H1 (cell line): Measurements from ENCODE around the gene TEX44. TPM values are rescaled to one million over a fixed set of nuclear protein-coding genes. Genes with fewer than 3 reads are reported as not detected.
A peak's percentile ranks its signal among the peaks of the same experiment; 100 is the strongest.

Source experiments
- CTCF ChIA-PET: fragments of 300-600 bp; sonication (Branson Sonifier 250); formaldehyde crosslinking; loops from one replicate; lab custom pipeline; 2021; ENCODE audit not compliant: partially characterized antibody; lab: Charles Lee
- POLR2A ChIA-PET: fragments of 300-600 bp; sonication (Branson Sonifier 250); formaldehyde crosslinking; loops from one replicate; lab custom pipeline; 2021; ENCODE audit warnings: inconsistent platforms; ENCODE audit not compliant: partially characterized antibody; lab: Charles Lee
- DNase-seq, 2 experiments: peaks; one replicate each; pipeline versions ENCODE4 v3.0.0 to v3.0.0-alpha.2; 2010 to 2022; ENCODE audit warnings: low spot score in 2 of 2, low read depth in 1 of 2, mixed read lengths in 1 of 2
- FAIRE-seq: peaks from 2 replicates; lab custom pipeline; 2011; peaks lifted over from hg19 to GRCh38; lab: Jason Lieb, UNC
- H2AFZ ChIP-seq: 2 replicates; pipeline ENCODE4 v1.8.1; 2012; ENCODE audit warnings: low read length, inconsistent platforms
- H2AK5ac ChIP-seq: 2 replicates; pipeline ENCODE4 v1.6.1; 2013; ENCODE audit warnings: low read depth, low read length
- H2BK120ac ChIP-seq: replicated peaks from 2 replicates; pipeline ENCODE3; 2013; ENCODE audit warnings: low read depth, low read length, inconsistent platforms
- H2BK12ac ChIP-seq: 2 replicates; pipeline ENCODE4 v1.6.1; 2013; ENCODE audit warnings: low read depth, low read length
- H2BK15ac ChIP-seq: 2 replicates; pipeline ENCODE4 v1.6.1; 2013; ENCODE audit warnings: low read length
- H2BK20ac ChIP-seq: 2 replicates; pipeline ENCODE4 v1.6.1; 2013; ENCODE audit warnings: low read length
- H2BK5ac ChIP-seq: 2 replicates; pipeline ENCODE4 v1.6.1; 2013; ENCODE audit warnings: low read depth, low read length
- H3K14ac ChIP-seq: 2 replicates; pipeline ENCODE4 v1.6.1; 2013; ENCODE audit warnings: inconsistent platforms; ENCODE audit not compliant: insufficient read length
- H3K18ac ChIP-seq: 2 replicates; pipeline ENCODE4 v1.6.1; 2013; ENCODE audit warnings: low read length; ENCODE audit errors: extremely low read depth
- H3K23ac ChIP-seq: 2 replicates; pipeline ENCODE4 v1.6.1; 2013; ENCODE audit warnings: inconsistent platforms; ENCODE audit not compliant: insufficient read length
- H3K23me2 ChIP-seq: 2 replicates; pipeline ENCODE4 v1.6.1; 2013; ENCODE audit warnings: low read depth, low read length
- H3K27ac ChIP-seq: 2 replicates; pipeline ENCODE4 v1.6.1; 2011; ENCODE audit warnings: low read depth, low read length, inconsistent platforms
- H3K27me3 ChIP-seq, 4 experiments: replicated peaks in 1 of 4; 1 replicate in 1 of 4; 2 replicates in 3 of 4; pipeline versions ENCODE4 v1.6.1 to v1.8.1; 2011 to 2013; ENCODE audit warnings: low read length in 3 of 4, mild to moderate bottlenecking in 3 of 4, inconsistent platforms in 2 of 4, mixed read lengths in 2 of 4, moderate library complexity in 1 of 4; ENCODE audit not compliant: control insufficient read depth in 3 of 4, insufficient read depth in 3 of 4; ENCODE audit errors: extremely low read depth in 1 of 4
- H3K36me3 ChIP-seq, 4 experiments: 2 replicates each; pipeline versions ENCODE4 v1.6.1 to v1.8.1; 2011 to 2013; ENCODE audit warnings: mild to moderate bottlenecking in 4 of 4, low read length in 3 of 4, moderate library complexity in 2 of 4, control low read depth in 1 of 4, inconsistent platforms in 1 of 4; ENCODE audit not compliant: insufficient read depth in 4 of 4, control insufficient read depth in 2 of 4
- H3K4ac ChIP-seq: replicated peaks from 2 replicates; pipeline ENCODE3; 2013; ENCODE audit warnings: low read length, low read depth, mixed read lengths, inconsistent platforms; ENCODE audit not compliant: insufficient read length
- H3K4me1 ChIP-seq, 4 experiments: replicated peaks in 1 of 4; 1 replicate in 1 of 4; 2 replicates in 3 of 4; pipeline versions ENCODE4 v1.6.1 to v1.8.1; 2011 to 2013; ENCODE audit warnings: low read length in 3 of 4, inconsistent platforms in 2 of 4, mixed read lengths in 1 of 4; ENCODE audit not compliant: insufficient read depth in 4 of 4, control insufficient read depth in 3 of 4
- H3K4me2 ChIP-seq, 2 experiments: 2 replicates each; pipeline versions ENCODE4 v1.6.1 to v1.8.1; 2011 to 2013; ENCODE audit warnings: low read depth in 2 of 2, low read length in 2 of 2, control low read depth in 1 of 2, inconsistent platforms in 1 of 2, mild to moderate bottlenecking in 1 of 2; ENCODE audit not compliant: insufficient read depth in 1 of 2
- H3K4me3 ChIP-seq, 4 experiments: fragments of 200-600, 300-600 bp in 1 of 4; sonication (generic), shearing (Covaris generic), sonication (Bioruptor Twin) in 1 of 4; 2 replicates each; pipeline versions ENCODE4 v1.5.1 to v1.8.1; 2011 to 2016; ENCODE audit warnings: low read length in 4 of 4, low read depth in 3 of 4, control low read depth in 2 of 4, inconsistent platforms in 2 of 4, mild to moderate bottlenecking in 2 of 4, mixed read lengths in 1 of 4, moderate library complexity in 1 of 4; ENCODE audit not compliant: insufficient read depth in 2 of 4; ENCODE audit errors: extremely low read depth in 1 of 4
- H3K56ac ChIP-seq: replicated peaks from 2 replicates; pipeline ENCODE3; 2013; ENCODE audit warnings: low read depth, mild to moderate bottlenecking, mixed read lengths, low read length, inconsistent platforms; ENCODE audit not compliant: insufficient read length
- H3K79me1 ChIP-seq: 2 replicates; pipeline ENCODE4 v1.6.1; 2013; ENCODE audit warnings: low read depth, low read length, control low read depth
- H3K79me2 ChIP-seq, 2 experiments: 2 replicates each; pipeline versions ENCODE4 v1.6.1 to v1.8.1; 2012 to 2013; ENCODE audit warnings: low read length in 2 of 2, mild to moderate bottlenecking in 2 of 2, inconsistent platforms in 1 of 2; ENCODE audit not compliant: insufficient read depth in 2 of 2, control insufficient read depth in 1 of 2
- H3K9ac ChIP-seq, 4 experiments: replicated peaks in 1 of 4; 1 replicate in 1 of 4; 2 replicates in 3 of 4; pipeline versions ENCODE4 v1.6.1 to v1.8.1; 2011 to 2013; ENCODE audit warnings: low read depth in 3 of 4, low read length in 3 of 4, control low read depth in 2 of 4, mild to moderate bottlenecking in 2 of 4, moderate library complexity in 2 of 4, inconsistent platforms in 1 of 4; ENCODE audit errors: extremely low read depth in 1 of 4
- H3K9me3 ChIP-seq, 2 experiments: 2 replicates each; pipeline versions ENCODE4 v1.6.1 to v1.8.1; 2012 to 2013; ENCODE audit warnings: mild to moderate bottlenecking in 2 of 2, moderate library complexity in 2 of 2, control low read depth in 1 of 2, inconsistent platforms in 1 of 2, low read depth in 1 of 2, low read length in 1 of 2, mixed read lengths in 1 of 2; ENCODE audit not compliant: insufficient read depth in 2 of 2
- H4K20me1 ChIP-seq, 2 experiments: replicated peaks in 1 of 2; 2 replicates each; pipeline versions ENCODE3 to v1.8.1; 2011 to 2013; ENCODE audit warnings: inconsistent platforms in 2 of 2, low read length in 2 of 2, mild to moderate bottlenecking in 1 of 2; ENCODE audit not compliant: insufficient read depth in 2 of 2, control insufficient read depth in 1 of 2
- H4K5ac ChIP-seq: 2 replicates; pipeline ENCODE4 v1.6.1; 2013; ENCODE audit warnings: low read length, low read depth, mixed read lengths, inconsistent platforms; ENCODE audit not compliant: insufficient read length
- H4K8ac ChIP-seq: 2 replicates; pipeline ENCODE4 v1.8.0; 2013; ENCODE audit warnings: mild to moderate bottlenecking, moderate library complexity, low read length, inconsistent platforms; ENCODE audit not compliant: insufficient read depth; ENCODE audit errors: extremely low read depth
- H4K91ac ChIP-seq: replicated peaks from 2 replicates; pipeline ENCODE3; 2013; ENCODE audit warnings: low read length, mixed read lengths, inconsistent platforms; ENCODE audit not compliant: insufficient read length
- BCL11A ChIP-seq, 2 experiments: IDR thresholded peaks; one replicate each; pipeline ENCODE4 v1.6.1; 2011; ENCODE audit warnings: low read depth in 2 of 2, low read length in 2 of 2, mild to moderate bottlenecking in 2 of 2
- EGR1 ChIP-seq: IDR thresholded peaks from 2 replicates; pipeline ENCODE4 v1.6.1; 2011; ENCODE audit warnings: low read depth, low read length, borderline replicate concordance
- JUN ChIP-seq: IDR thresholded peaks from 2 replicates; pipeline ENCODE4 v1.6.1; 2011; ENCODE audit warnings: low read depth, mild to moderate bottlenecking, improper control_type of control experiment, low read length
- MAFK ChIP-seq: IDR thresholded peaks from 2 replicates; pipeline ENCODE4 v1.6.1; 2012; ENCODE audit warnings: low read depth, mild to moderate bottlenecking, improper control_type of control experiment, low read length
- RBBP5 ChIP-seq: IDR thresholded peaks from 2 replicates; pipeline ENCODE4 v1.7.1; 2012; ENCODE audit warnings: low read depth, mild to moderate bottlenecking, inconsistent platforms, low read length, moderate library complexity, borderline replicate concordance
- RFX5 ChIP-seq: IDR thresholded peaks from 2 replicates; pipeline ENCODE4 v1.6.1; 2011; ENCODE audit warnings: low read depth, low read length, improper control_type of control experiment, borderline replicate concordance
- SIN3A ChIP-seq, 2 experiments: IDR thresholded peaks in 1 of 2; conservative IDR thresholded peaks in 1 of 2; 2 replicates each; pipeline ENCODE4 v1.6.1; 2011 to 2012; ENCODE audit warnings: low read length in 2 of 2, improper control_type of control experiment in 1 of 2, low read depth in 1 of 2, mild to moderate bottlenecking in 1 of 2
- SP1 ChIP-seq: IDR thresholded peaks from 2 replicates; pipeline ENCODE4 v1.6.1; 2011; ENCODE audit warnings: low read depth, low read length
- TCF12 ChIP-seq: IDR thresholded peaks from 2 replicates; pipeline ENCODE4 v1.6.1; 2011; ENCODE audit warnings: low read depth, mild to moderate bottlenecking, low read length
- TEAD4 ChIP-seq: IDR thresholded peaks from 2 replicates; pipeline ENCODE4 v1.6.1; 2012; ENCODE audit warnings: low read depth, low read length, inconsistent platforms, mixed read lengths
- WGBS, 2 experiments: shearing (Covaris generic) in 1 of 2; methylation state at CpG; one replicate each; pipeline versions ENCODE4 v1.1.6 to v1.1.7; 2013 to 2015; ENCODE audit warnings: low lambda C conversion rate in 2 of 2, mixed read lengths in 2 of 2, inconsistent platforms in 1 of 2, low coverage in 1 of 2, missing lambda C conversion rate in 1 of 2; ENCODE audit not compliant: insufficient replicate concordance in 2 of 2, insufficient coverage in 1 of 2, insufficient read length in 1 of 2; ENCODE audit errors: extremely low coverage in 1 of 2, missing lambda C conversion rate in 1 of 2; 5-methylcytosine and 5-hydroxymethylcytosine counted together
- polyA plus RNA-seq, 7 experiments: library from polyadenylated mRNA; depleted of rRNA in 3 of 7; stranded (reverse) in 5 of 7; unstranded in 2 of 7; fragments of >200 nt in 5 of 7; fragments of 200-250 nt in 2 of 7; gene quantifications; 1 replicate in 5 of 7; 2 replicates in 1 of 7; 4 replicates in 1 of 7; pipeline versions ENCODE4 v1.2.1 to v1.2.3, GENCODE V29; 2011 to 2013; ENCODE audit warnings: missing spikeins in 2 of 7, mixed read lengths in 2 of 7
- total RNA-seq: library from RNA; stranded (reverse); fragmentation: NEBNext Ultra II Directional; extraction: Animal tissue kit (Norgen Biotek cat#: 25700); gene quantifications from 2 replicates; pipeline ENCODE4 v1.2.1, GENCODE V29; 2021
- TF ChIP-seq, protein P1 (sequence below): IDR thresholded peaks from 2 replicates; pipeline ENCODE4 v1.6.1; 2012; ENCODE audit warnings: inconsistent platforms

The TEX44 gene
- total and polyA plus RNA-seq, 2 of the 8 experiments (the other 6 are each of a cell fraction or from before 2014, with no cell fraction given), result not detected

- H4K20me1 ChIP-seq, result no peaks in the 10 kb centered on the region
- H3K27ac ChIP-seq, result peak overlapping the region; percentile 28; the same call in 1 of the 2 replicates
- peak overlapping the region; percentile 13 for H4K5ac ChIP-seq
- no peak overlapping the region for H3K23ac ChIP-seq
- no peak overlapping the region for H3K4me3 ChIP-seq
- peak overlapping the region; percentile 25 for H2BK120ac ChIP-seq
- no peaks in the 10 kb centered on the region for H3K9me3 ChIP-seq
- H3K14ac ChIP-seq, result no peak overlapping the region
- no peaks in the 10 kb centered on the region for H3K79me2 ChIP-seq
- peak overlapping the region; percentile 84 for H2BK15ac ChIP-seq
- CTCF ChIA-PET, result interaction anchor here (0.6 to 19.8 kb wide), 38 partner anchors 10 to 985 kb away, joined by 3 to 368 read pairs (median 5); partner anchors contain the start of genes NMUR1 and TEX44
- no peak overlapping the region for H3K4ac ChIP-seq
- FAIRE-seq (no peak), DNase-seq (no peak)
- no peak overlapping the region for H4K8ac ChIP-seq
- H3K79me1 ChIP-seq, result no peaks in the 10 kb centered on the region
- H2AK5ac ChIP-seq, result peak overlapping the region; percentile 17; the same call in 1 of the 2 replicates
- POLR2A ChIA-PET, result interaction anchor here (0.8 to 1.7 kb wide), 10 partner anchors 11 to 114 kb away, joined by 3 to 5 read pairs (median 4); no protein-coding TSS in a partner anchor
- 81% methylated on average over 11 of the region's 11 CpGs; no CpG with 5 or more reads in 1 of the 2 experiments for WGBS, 2 experiments
- no peak overlapping the region for H3K56ac ChIP-seq
- 0 out of 2 replicates have a peak overlapping the region, but pooled peaks have one; percentile 15 for H2BK5ac ChIP-seq
- H2AFZ ChIP-seq, result no peak overlapping the region
- H3K23me2 ChIP-seq, result peaks cover 5% of the 10 kb centered on the region; the same call in 1 of the 2 replicates
- H3K27me3 ChIP-seq, result no peaks in the 10 kb centered on the region
- H4K91ac ChIP-seq, result peak overlapping the region; percentile 13
- H3K9ac ChIP-seq, result no peak overlapping the region
- peak overlapping the region; percentile 22; the same call in 1 of the 2 replicates for H2BK12ac ChIP-seq
- H3K36me3 ChIP-seq, result no peaks in the 10 kb centered on the region
- H3K4me1 ChIP-seq, result peaks cover 6 to 27% (median 19%) of the 10 kb centered on the region in 4 experiments
- H3K4me2 ChIP-seq, result no peak overlapping the region
- H2BK20ac ChIP-seq, result peak overlapping the region; percentile 51; the same call in 1 of the 2 replicates
- peak overlapping the region; percentile 91 for H3K18ac ChIP-seq
- TF ChIP-seq BCL11A (IDR thresholded peaks at IDR 0.05; ENCODE audit: low read depth in 2 of 2, low read length in 2 of 2) (no peak), RFX5 (no peak), MAFK (no peak), TCF12 (no peak), RBBP5 (no peak), JUN (no peak), TEAD4 (no peak), SP1 (no peak), EGR1 (no peak), SIN3A (conservative IDR thresholded peaks at IDR 0.05 in 1 of 2, IDR thresholded peaks at IDR 0.05 in 1 of 2; ENCODE audit: low read depth in 1 of 2, low read length in 2 of 2) (no peak)
- TF ChIP-seq, protein P1, sequence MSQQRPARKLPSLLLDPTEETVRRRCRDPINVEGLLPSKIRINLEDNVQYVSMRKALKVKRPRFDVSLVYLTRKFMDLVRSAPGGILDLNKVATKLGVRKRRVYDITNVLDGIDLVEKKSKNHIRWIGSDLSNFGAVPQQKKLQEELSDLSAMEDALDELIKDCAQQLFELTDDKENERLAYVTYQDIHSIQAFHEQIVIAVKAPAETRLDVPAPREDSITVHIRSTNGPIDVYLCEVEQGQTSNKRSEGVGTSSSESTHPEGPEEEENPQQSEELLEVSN, result no peak
Observed at GRCh38 chr2:231600619-231601355, 8.1 kb downstream of the TEX44 start.
